Lower lobe of right lung (tissue), 2 donors: ENCODE results near the gene RNF126. TPM values are rescaled to one million over a fixed set of nuclear protein-coding genes. Genes with fewer than 3 reads are reported as not detected.

Experiments
- ATAC-seq, 2 donors: fragments of 200-7000 bp; cut with Tn5 transposase; one replicate each; pipeline ENCODE4 v1.9.1; 2020 to 2022; ENCODE audit warnings: mild to moderate bottlenecking in 2 of 2, moderate library complexity in 2 of 2
- DNase-seq: peaks from one replicate; pipeline ENCODE4 v3.0.0-alpha.2; 2020
- H3K27ac ChIP-seq: fragments of 200-600 bp; one replicate; pipeline ENCODE4 v1.8.0; 2022
- H3K27me3 ChIP-seq: fragments of 200-600 bp; one replicate; pipeline ENCODE4 v1.8.0; 2022; ENCODE audit warnings: low read depth
- H3K36me3 ChIP-seq: fragments of 200-600 bp; one replicate; pipeline ENCODE4 v1.8.0; 2022; ENCODE audit warnings: mild to moderate bottlenecking
- H3K4me1 ChIP-seq: fragments of 200-600 bp; one replicate; pipeline ENCODE4 v1.8.0; 2022
- H3K4me3 ChIP-seq: fragments of 200-600 bp; one replicate; pipeline ENCODE4 v1.8.0; 2022; ENCODE audit warnings: mild to moderate bottlenecking
- H3K9me3 ChIP-seq: fragments of 200-600 bp; one replicate; pipeline ENCODE4 v1.8.0; 2022
- CTCF ChIP-seq: fragments of 200-600 bp; IDR thresholded peaks from one replicate; pipeline ENCODE4 v1.8.0; 2022; ENCODE audit warnings: antibody characterized with exemption, mild to moderate bottlenecking
- intact Hi-C: fragments of 100-400 bp; cut with DNase I; formaldehyde crosslinking; loops from one replicate; pipeline ENCODE4 v1.11.0; 2022
- total RNA-seq: library from RNA; stranded (reverse); fragmentation: NEBNext Ultra II Directional; extraction: Animal tissue kit (Norgen Biotek cat#: 25700); gene quantifications from one replicate; pipeline ENCODE4 v1.2.1, GENCODE V29; 2021
- donor health status: DM: no; HTN: yes; CAD: no; lungs with severe emphysema.

RNF126 gene
- total RNA-seq, 1 donor from 2014 or later, result 27.0 TPM

- TF ChIP-seq CTCF, result no peak
- DNase-seq (no peak), ATAC-seq (no peak)
- H3K27me3 ChIP-seq, result no peaks in the 10 kb centered on the region
- no peaks in the 10 kb centered on the region for H3K9me3 ChIP-seq
- peaks cover 11% of the 10 kb centered on the region for H3K4me1 ChIP-seq
- peaks cover 68% of the 10 kb centered on the region for H3K36me3 ChIP-seq
- H3K27ac ChIP-seq, result no peak overlapping the region
- intact Hi-C loops, result no loop called here
- H3K4me3 ChIP-seq, result no peak overlapping the region
Observed at GRCh38 chr19:653425-653824, 9.6 kb downstream of the RNF126 start.

- intact Hi-C loops, result no loop called here
- peaks cover 4% of the 10 kb centered on the region for H3K4me1 ChIP-seq
- no peaks in the 10 kb centered on the region for H3K9me3 ChIP-seq
- H3K4me3 ChIP-seq, result no peak overlapping the region
- no peak for ATAC-seq
- no peaks in the 10 kb centered on the region for H3K27me3 ChIP-seq
- H3K36me3 ChIP-seq, result peaks cover 75% of the 10 kb centered on the region
- H3K27ac ChIP-seq, result no peak overlapping the region
- no peak for TF ChIP-seq CTCF
- no peak for DNase-seq
Observed at GRCh38 chr19:652467-653389, 10.3 kb downstream of the RNF126 start.

GRCh38 chr19:651991-652390, 11.0 kb downstream of the RNF126 start:
- Histone ChIP-seq H3K27ac (no peak overlapping the region), H3K4me1 (no peaks in the 10 kb centered on the region), H3K36me3 (peaks cover 82% of the 10 kb centered on the region), H3K9me3 (no peaks in the 10 kb centered on the region), H3K4me3 (no peak overlapping the region), H3K27me3 (no peaks in the 10 kb centered on the region)
- DNase-seq, result no peak
- ATAC-seq, result no peak
- no peak for TF ChIP-seq CTCF
- intact Hi-C loops, result no loop called here

GRCh38 chr19:651114-651818, 11.7 kb downstream of the RNF126 start:
- no peaks in the 10 kb centered on the region for H3K9me3 ChIP-seq
- intact Hi-C loops, result no loop called here
- no peak for ATAC-seq
- H3K4me3 ChIP-seq, result no peak overlapping the region
- no peak for TF ChIP-seq CTCF
- no peaks in the 10 kb centered on the region for H3K4me1 ChIP-seq
- no peaks in the 10 kb centered on the region for H3K27me3 ChIP-seq
- H3K36me3 ChIP-seq, result peaks cover 88% of the 10 kb centered on the region
- no peak overlapping the region for H3K27ac ChIP-seq
- no peak for DNase-seq

- H3K27ac ChIP-seq, result no peak overlapping the region
- no peak overlapping the region for H3K4me3 ChIP-seq
- intact Hi-C loops, result no loop called here
- no peaks in the 10 kb centered on the region for H3K4me1 ChIP-seq
- H3K27me3 ChIP-seq, result no peaks in the 10 kb centered on the region
- DNase-seq, result no peak
- no peaks in the 10 kb centered on the region for H3K9me3 ChIP-seq
- peaks cover 93% of the 10 kb centered on the region for H3K36me3 ChIP-seq
- ATAC-seq, result no peak
- no peak for TF ChIP-seq CTCF
Observed at GRCh38 chr19:650121-650520, 12.9 kb downstream of the RNF126 start.
